Measurements from ENCODE around the gene MCTP1.

DNA sequence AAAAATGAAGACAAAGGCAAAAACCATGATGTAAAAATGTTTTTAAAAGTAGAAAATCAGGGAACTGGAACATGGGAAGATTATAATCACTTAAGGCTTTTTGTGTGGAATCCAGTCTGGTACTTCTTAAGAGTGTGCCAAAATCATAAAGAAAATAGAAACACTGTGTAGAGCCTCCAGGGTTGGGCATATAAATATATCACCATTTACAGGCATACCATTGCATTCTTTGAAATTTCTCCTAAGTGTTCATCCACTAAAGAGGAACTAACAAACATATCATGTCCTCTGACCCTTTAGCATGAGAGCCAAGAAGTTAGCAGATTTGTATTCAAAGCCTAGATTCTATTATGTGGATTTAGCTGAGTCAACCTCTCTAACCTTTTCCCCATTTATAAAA is 573.1 kb downstream of the MCTP1 start:
- no peak for TF ChIP-seq POLR2AphosphoS5 (IDR thresholded peaks at IDR 0.05; ENCODE audit: low read depth, low read length)
- TF ChIP-seq, protein P1, sequence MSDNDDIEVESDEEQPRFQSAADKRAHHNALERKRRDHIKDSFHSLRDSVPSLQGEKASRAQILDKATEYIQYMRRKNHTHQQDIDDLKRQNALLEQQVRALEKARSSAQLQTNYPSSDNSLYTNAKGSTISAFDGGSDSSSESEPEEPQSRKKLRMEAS (IDR thresholded peaks at IDR 0.05) = no peak
- no peak for TF ChIP-seq YY1 (IDR thresholded peaks at IDR 0.05; ENCODE audit: extremely low read depth, insufficient replicate concordance, low read depth, low read length)
- no peak for TF ChIP-seq JUND (IDR thresholded peaks at IDR 0.05)
- TF ChIP-seq, protein P2, sequence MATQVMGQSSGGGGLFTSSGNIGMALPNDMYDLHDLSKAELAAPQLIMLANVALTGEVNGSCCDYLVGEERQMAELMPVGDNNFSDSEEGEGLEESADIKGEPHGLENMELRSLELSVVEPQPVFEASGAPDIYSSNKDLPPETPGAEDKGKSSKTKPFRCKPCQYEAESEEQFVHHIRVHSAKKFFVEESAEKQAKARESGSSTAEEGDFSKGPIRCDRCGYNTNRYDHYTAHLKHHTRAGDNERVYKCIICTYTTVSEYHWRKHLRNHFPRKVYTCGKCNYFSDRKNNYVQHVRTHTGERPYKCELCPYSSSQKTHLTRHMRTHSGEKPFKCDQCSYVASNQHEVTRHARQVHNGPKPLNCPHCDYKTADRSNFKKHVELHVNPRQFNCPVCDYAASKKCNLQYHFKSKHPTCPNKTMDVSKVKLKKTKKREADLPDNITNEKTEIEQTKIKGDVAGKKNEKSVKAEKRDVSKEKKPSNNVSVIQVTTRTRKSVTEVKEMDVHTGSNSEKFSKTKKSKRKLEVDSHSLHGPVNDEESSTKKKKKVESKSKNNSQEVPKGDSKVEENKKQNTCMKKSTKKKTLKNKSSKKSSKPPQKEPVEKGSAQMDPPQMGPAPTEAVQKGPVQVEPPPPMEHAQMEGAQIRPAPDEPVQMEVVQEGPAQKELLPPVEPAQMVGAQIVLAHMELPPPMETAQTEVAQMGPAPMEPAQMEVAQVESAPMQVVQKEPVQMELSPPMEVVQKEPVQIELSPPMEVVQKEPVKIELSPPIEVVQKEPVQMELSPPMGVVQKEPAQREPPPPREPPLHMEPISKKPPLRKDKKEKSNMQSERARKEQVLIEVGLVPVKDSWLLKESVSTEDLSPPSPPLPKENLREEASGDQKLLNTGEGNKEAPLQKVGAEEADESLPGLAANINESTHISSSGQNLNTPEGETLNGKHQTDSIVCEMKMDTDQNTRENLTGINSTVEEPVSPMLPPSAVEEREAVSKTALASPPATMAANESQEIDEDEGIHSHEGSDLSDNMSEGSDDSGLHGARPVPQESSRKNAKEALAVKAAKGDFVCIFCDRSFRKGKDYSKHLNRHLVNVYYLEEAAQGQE (IDR thresholded peaks at IDR 0.05; ENCODE audit: low read depth) = no peak
- TF ChIP-seq, protein P3, sequence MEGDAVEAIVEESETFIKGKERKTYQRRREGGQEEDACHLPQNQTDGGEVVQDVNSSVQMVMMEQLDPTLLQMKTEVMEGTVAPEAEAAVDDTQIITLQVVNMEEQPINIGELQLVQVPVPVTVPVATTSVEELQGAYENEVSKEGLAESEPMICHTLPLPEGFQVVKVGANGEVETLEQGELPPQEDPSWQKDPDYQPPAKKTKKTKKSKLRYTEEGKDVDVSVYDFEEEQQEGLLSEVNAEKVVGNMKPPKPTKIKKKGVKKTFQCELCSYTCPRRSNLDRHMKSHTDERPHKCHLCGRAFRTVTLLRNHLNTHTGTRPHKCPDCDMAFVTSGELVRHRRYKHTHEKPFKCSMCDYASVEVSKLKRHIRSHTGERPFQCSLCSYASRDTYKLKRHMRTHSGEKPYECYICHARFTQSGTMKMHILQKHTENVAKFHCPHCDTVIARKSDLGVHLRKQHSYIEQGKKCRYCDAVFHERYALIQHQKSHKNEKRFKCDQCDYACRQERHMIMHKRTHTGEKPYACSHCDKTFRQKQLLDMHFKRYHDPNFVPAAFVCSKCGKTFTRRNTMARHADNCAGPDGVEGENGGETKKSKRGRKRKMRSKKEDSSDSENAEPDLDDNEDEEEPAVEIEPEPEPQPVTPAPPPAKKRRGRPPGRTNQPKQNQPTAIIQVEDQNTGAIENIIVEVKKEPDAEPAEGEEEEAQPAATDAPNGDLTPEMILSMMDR (IDR thresholded peaks at IDR 0.05 in 2 of 3, conservative IDR thresholded peaks at IDR 0.05 in 1 of 3; ENCODE audit: borderline replicate concordance in 1 of 3, insufficient read depth in 1 of 3, low read depth in 2 of 3, low read length in 2 of 3) = no peak
- TF ChIP-seq EZH2phosphoT487 (IDR thresholded peaks at IDR 0.05; ENCODE audit: borderline replicate concordance) = no peak
- no peak for TF ChIP-seq CBX3 (IDR thresholded peaks at IDR 0.05; ENCODE audit: low read depth)
- TF ChIP-seq EZH2 (IDR thresholded peaks at IDR 0.05) = no peak

Data from HCT116 (cell line).